SIG-M5 (cell line): Measurements from ENCODE around the gene HLA-A.
"Not testable (repeated sequence)": the region's sequence is repeated elsewhere in the genome, so short reads cannot be mapped to it uniquely, and the experiment has no call there.

ENCODE experiments used
- DNase-seq: peaks from one replicate; lab custom pipeline; 2025; lab: John Stamatoyannopoulos, UW

HLA-A gene

DNA sequence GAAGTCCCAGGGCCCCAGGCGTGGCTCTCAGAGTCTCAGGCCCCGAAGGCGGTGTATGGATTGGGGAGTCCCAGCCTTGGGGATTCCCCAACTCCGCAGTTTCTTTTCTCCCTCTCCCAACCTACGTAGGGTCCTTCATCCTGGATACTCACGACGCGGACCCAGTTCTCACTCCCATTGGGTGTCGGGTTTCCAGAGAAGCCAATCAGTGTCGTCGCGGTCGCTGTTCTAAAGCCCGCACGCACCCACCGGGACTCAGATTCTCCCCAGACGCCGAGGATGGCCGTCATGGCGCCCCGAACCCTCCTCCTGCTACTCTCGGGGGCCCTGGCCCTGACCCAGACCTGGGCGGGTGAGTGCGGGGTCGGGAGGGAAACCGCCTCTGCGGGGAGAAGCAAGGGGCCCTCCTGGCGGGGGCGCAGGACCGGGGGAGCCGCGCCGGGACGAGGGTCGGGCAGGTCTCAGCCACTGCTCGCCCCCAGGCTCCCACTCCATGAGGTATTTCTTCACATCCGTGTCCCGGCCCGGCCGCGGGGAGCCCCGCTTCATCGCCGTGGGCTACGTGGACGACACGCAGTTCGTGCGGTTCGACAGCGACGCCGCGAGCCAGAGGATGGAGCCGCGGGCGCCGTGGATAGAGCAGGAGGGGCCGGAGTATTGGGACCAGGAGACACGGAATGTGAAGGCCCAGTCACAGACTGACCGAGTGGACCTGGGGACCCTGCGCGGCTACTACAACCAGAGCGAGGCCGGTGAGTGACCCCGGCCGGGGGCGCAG, at the start of gene HLA-A:
TSS of gene HLA-A (plus strand) at position 258 of the 778 bp plus-strand sequence. CDS start at position 280, 22 bp downstream.
- peak; percentile 38 for DNase-seq

DNA sequence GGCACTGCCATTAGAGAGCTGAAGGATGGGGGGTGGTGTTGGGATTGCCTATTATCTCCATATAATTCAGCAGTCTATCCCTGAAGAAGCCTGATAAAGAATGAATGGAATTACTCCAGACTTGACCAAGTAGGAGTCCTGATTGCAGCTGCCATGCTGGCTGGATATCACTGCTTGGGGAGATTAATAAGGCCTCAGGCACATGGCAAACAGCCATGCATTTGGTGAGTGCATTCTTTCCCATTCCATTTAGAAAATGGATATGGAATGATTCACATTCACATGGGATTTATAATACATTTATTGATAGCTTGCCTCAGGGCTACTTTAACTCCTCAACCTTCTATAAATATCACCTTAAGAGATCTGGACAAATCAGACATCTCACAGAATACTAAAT, 49.6 kb upstream of the HLA-A start:
- DNase-seq: no peak

DNA sequence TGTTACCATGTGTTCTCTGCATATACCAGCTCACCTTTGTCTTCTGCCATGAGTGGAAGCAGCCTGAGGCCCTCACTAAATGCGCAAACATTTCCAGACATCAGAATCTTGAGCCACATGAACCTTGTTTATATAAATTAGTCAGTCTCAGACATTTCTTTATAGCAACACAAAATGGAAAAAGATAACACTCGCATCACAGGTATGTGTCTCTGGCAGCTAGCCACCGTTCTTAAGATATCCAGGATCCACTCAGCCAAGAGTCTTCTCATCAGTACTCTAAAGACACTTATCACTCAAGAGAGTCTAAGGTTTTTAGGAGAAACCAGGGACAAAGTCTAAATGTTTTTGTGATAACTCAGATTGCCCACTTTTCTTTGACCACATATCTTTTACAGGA, 43.1 kb upstream of the HLA-A start:
- DNase-seq: no peak

DNA sequence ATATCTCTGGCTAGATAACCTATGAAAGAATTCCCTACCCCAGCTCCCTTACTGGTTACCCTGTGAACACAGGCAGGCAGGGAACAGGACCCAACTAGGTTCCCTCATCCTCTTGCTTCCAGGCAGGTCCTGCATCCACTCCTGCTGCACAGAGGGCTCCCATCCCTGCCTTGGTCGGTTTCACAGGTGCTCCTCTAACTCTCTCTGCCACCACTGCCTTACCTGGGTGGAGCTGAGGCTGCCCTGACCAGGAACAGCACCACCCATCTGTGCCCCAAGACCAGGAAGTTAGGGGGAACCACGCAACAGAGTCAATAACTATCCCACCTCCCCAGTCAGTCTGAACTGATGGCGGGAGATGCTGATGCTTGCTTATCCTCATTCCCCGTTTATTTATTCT, 37.0 kb upstream of the HLA-A start:
- no peak for DNase-seq

DNA sequence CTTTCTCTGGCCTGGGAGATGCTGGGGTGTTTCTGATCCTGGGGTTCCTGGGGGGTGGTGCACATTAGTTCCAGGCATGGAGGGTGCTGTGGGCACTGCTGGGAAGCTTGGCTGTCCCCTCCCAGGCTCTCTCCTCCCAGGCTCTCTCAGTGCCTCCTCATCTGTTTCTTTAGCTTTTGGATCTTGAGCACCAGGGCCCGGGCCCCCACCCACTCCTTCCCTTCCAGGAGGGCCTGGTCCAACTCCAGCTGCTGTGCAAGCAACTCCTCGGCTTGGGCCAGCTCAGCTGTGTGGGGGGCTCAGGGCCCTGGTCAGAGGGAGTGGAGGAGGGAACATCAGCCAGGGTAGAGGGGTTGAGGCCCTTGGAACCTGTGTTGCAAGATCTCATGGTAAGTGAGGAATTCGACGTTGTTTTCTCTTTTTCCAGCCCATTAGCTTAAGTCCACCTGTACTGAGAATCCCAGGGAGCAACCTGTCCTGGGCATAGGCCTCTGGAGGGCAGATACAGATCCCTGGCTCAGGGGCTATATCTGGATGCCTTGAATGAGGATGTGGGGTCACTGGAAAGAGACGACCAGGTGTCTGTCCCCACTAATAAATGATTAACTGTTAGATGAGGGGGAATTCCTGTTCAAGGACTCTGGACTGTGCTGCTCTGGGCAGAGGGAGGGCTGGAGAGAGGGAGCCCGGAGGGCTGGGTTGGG, 34.5 kb upstream of the HLA-A start:
- DNase-seq: no peak

DNA sequence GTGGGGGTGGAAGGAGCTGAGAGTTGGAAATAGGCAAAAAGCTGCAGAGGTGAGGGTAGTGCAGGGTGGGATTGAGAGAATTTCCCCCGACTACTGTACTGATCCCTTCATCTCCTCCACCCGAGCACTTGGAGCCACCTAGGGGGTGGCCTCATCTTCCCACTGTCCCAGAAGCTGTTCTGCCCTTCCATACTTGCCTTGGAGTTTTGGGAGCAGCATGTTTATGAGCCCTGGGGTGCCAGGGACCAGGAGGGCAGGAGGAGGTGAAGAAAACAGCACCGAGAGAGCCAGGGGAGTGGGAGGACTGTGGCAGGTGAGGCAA, 34.0 kb upstream of the HLA-A start:
- DNase-seq: no peak

DNA sequence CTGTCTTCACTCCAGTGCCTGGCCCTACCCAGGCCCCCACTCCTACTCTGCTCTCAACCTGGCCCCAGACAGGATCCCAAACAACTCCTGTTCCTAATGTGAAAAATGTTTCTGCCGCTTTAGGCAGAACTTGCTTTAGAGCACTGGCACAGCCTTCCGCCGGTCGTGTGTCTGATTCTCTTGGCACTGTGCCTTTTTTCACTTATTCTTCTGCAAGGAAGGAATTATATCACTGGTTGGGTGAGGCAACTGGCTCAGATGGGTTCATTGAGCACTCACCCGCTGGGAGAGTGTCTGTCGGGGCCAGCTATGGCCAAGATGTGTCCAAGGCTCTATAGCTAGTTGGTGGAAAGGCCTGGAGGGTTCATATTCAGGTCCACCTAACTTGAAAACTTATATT, 33.6 kb upstream of the HLA-A start:
- DNase-seq: no peak

DNA sequence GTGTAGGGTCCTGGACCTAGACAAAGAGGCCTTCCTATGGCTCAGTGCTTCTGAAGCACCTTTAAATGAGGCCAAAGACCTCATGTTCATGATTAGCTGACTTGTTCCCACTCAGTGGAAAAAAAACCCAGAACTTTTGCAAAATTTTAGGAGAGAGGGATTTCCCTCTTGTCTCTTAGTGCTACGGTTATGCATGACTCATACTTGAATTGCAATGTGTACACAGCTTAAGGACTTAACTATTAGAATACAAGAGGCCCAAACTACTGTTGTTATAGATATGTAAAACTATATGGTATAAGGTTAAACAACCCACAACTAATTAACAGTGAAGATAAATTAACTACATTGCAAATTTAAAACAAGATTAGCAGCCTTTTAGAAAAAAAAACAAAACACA, 32.3 kb upstream of the HLA-A start:
- no peak for DNase-seq

DNA sequence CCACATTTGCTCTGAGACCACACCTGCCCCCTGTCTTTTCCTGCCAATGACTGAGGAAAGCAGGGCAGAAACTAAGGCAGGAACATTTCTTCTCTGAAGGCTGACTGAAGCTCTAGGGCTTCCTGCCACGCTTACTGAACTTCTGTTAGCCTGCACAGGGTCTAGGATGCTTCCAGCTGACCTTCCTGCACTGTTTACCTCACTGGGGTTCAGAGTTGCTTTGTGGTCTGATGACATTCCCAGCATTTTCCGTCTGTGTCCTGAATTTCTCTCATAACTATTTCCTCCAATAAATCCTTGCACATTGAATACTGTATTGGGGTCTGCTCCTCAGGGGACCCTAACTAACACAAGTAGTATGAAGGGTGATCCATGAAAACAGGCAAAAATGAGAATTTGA, 29.5 kb upstream of the HLA-A start:
- DNase-seq: no peak

DNA sequence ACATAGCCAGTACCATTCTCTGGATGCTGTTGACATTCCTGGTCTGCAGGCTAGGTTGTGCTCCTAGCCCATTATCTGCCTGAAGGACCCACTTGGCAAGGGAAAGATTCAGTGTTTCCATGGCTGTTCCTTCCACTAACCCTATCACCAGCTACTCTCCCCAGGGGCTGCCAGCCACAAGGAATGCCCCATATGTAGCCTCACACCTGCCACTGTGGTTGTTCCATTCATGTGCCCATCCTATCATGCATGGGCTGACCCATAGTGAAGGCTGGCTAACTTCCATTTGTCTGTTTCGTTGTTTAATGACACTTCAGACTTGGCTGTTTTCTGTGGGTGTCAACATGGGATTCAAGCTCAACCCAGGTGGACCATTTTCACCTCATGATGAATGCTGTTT, 25.6 kb upstream of the HLA-A start:
- no peak for DNase-seq

DNA sequence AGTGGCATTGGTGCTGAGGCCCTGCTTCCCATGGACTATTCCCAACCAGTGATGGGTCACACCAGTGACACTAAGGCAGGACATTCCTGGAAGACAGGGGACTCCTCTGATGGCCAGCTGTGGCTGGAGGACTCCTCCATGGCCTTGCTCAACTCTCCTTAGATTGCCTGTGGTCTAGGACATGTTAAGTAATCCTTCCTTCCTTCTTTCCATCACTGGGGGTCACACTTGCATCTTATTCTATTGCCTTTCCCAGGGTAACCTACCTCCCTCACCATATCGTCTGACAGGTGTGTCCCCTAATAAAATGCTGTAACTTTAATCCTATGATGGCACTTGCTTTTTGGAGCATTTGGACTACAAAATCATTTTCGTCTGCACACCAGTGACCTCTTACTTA, 24.5 kb upstream of the HLA-A start:
- DNase-seq: no peak

DNA sequence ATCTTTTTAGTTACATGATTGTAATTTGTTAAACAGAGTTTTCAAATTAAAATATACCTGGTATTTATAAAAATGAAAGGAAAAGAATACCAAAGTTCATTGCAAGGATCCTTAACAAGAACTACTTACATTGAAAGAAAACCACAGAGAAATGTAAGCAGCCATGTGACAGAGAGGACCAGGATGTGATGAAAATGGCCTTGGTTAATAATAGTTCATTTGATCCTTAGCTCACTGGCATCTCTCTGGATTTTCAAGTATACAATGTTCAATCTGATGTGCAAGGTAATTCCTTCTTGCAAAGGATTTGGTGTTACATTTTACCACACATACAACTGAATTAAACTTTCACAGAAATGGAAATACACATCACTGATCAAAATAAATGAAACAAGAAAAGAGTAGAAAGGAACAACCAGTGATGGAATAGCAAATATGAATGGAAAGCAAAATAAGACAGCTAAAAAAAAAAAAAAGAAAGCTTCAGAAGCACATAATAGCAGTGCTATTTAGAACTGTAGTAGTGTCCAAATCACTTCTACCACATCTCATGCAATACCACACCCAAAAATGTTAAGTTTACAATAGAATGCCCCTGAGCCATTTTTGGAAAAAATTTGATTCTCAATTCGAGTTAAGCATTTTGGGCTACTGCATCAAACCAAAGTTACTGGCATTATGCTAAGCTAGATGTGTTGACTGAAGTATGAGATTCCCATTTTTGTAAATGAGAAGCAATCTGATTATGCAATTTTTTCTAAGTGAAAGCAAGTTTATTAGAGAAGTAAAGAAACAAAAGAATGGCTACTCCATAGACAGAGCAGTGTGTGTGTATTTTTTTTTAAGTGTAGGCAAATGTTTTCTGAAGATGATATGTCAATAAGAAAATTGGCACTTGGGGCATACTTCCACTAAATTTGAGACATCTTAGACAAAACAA, 22.6 kb upstream of the HLA-A start:
- no peak for DNase-seq

DNA sequence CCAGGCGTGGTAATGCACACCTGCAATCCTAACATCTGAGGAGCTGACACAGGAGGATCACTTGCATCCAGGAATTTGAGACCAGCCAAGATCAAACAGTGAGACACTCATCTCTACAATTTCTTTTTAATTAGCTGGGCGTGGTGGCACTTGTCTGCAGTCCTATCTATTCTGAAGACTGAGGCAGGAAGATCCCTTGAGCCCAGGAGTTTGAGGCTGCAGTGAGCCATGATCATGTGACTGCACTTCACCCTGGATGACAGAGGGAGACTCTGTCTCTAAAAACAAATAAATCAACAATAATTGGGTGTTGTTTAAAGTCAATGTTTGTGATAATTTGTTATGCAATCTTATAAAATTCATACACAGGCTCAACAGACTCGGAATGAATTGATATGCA, 18.0 kb upstream of the HLA-A start:
- DNase-seq: no peak

DNA sequence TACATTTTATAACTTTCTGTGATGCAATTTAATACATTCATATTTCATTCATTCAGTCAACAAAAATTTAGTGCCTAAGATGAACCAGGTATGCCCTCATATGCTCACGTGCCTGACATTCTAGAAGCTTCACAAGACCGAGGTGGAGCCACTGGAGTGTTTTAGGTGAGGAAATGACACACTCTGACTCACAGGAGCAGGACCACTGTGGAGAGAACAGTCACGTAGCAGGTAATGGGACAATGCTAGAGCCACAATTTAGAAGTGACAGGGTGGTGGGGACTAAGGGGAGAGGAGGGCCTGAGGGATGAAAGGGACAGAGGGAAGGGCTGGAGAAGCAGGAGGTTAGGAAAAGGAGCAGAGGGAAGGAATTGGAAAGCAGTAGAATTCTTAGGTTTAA, 17.6 kb upstream of the HLA-A start:
- no peak for DNase-seq

DNA sequence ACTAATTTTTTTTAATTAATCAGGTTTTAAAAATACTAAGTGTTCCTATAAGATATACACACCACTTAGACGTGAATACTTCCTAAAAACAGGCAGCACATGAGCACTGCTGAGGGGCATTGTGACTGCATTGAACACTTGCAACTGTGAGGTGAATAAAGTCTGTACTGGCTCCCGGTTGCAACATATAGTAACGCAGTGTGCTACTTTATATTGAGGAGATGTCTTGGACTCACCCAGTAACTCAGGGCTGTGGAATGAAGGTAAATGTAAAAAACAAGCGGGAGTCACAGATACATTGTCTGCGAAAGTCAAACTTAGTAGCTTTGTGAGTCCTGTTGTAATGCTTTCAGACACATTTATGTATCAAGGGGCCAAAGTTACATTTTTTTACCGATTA, 17.0 kb upstream of the HLA-A start:
- DNase-seq: no peak

DNA sequence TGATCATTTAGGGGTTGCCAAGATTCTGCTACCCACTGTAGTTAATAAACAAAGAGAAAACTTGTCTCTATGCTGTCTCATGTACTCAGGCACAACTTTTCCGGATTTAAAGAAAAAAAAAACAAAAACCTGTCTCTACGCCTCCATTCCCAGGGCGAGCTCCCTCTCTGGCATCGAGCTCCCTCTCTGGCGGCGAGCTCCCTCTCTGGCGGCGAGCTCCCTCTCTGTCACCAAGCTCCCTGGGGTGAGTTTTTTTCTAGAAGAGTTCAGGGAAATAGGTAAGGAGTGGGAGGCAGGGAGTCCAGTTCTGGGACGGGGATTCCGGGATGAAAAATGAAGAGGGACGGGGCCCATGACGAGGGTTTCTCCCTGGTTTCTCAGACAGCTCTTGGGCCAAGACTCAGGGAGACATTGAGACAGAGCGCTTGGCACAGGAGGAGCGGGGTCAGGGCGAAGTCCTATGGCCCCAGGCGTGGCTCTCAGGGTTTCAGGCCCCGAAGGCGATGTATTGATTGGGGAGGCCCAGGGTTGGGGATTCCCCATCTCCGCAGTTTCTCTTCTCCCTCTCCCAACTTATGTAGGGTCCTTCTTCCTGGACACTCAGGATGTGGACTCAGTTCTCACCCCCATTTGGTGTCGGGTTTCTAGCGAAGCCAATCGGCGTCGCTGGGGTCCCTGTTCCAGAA, 16.5 kb upstream of the HLA-A start:
- no peak for DNase-seq

DNA sequence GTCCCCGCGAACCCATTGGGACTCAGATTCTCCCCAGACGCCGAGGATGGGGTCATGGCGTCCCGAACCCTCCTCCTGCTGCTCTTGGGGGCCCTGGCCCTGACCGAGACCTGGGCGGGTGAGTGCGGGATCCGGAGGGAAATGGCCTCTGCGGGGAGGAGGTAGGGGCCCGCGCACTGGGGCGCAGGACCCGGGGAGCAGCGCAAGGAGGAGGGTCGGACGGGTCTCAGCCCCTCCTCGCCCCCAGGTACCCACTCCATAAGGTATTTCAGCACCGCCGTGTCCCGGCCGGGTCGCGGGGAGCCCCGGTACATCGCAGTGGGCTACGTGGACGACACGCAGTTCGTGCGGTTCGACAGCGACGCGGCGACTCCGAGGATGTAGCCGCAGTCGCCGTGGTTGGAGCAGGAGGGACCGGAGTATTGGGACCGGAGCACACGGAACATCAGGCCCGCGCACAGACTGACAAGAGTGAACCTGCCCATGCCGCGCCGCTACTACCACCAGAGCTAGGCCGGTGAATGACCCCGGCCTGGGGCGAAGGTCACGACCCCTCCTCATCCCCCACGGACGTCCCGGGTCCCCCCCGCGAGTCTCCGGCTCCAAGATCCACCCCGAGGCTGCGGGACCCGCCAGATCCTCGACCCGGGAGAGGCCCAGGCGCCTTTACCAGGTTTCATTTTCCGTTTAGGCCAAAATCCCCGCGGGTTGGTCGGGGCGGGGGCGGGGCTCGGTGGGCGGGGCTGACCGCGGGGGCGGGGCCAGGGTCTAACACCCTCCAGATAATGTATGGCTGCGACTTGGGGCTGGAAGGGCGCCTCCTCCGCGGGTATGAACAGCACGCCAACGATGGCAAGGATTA, 15.7 kb upstream of the HLA-A start:
- no peak for DNase-seq

DNA sequence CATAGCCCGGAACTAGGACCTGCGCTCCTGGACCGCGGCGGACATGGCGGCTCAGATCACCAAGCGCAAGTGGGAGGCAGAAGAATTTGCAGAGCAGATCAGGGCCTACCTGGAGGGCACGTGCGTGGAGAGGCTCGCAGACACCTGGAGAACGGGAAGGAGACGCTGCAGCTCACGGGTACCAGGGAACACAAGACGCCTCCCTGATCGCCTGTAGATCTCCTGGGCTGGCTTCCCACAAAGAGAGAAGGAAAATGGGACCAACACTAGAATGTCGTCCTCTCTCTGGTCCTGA, 15.1 kb upstream of the HLA-A start:
- DNase-seq: no peak

DNA sequence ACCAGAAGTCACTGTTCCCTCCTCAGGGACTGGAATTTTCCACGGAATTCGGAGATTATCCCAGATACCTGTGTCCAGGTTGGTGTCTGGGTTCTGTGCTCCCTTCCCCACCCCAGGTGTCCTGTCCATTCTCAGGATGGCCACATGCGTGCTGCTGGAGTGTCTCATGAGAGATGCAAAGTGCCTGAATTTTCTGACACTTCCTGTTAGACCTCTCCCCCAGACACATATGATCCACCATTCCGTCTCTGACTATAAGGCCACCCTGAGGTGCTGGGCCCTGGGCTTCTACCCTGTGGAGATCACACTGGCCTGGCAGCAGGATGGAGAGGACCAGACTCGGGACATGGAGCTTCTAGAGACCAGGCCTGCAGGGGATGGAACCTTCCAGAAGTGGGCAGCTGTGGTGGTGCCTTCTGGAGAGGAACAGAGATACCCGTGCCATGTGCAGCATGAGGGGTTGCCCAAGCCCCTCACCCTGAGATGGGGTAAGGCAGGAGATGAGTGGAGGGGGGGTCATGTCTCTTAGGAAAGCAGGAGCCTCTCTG, 14.4 kb upstream of the HLA-A start:
- DNase-seq: no peak

DNA sequence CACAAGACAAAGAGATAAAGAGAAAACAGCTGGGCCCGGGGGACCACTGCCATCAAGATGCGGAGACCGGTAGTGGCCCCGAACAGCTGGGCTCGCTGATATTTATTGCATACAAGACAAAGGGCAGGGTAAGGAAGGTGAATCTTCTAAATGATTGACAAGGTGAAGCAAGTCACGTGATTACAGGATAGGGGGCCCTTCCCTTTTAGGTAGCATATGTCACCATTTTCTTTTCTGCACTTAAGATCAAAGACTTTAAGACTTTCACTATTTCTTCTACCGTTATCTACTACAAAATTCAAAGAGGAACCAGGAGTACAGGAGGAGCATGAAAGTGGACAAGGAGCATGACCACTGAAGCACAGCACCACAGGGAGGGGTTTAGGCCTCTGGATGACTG, 12.3 kb upstream of the HLA-A start:
- not testable (repeated sequence) for DNase-seq

DNA sequence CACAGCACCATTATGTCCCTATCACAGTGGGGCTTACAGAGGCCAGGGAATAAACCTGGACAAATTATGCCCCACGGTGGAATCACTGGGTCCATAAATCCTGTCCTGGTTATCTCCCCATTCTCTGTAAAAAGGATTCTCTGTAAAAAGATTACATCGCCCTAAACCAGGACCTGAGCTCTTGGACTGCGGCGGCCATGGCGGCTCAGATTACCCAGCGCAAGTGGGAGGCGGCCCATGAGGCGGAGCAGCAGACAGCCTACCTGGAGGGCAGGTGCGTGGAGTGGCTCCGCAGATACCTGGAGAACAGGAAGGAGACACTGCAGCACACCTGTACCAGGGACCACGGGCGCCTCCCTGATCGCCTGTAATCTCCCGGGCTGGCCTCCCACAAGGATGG, 8.4 kb upstream of the HLA-A start:
- DNase-seq: no peak
